Upper lobe of left lung (tissue), 4 donors: Measurements from ENCODE around the gene KRT34.

ENCODE experiments used
- CTCF ChIP-seq, 6 experiments: fragments of 450-650 bp in 4 of 6; fragments of 200-600 bp in 2 of 6; sonication (generic) in 2 of 6; IDR thresholded peaks; one replicate each; pipeline ENCODE4 v1.5.1; 2016 to 2019; ENCODE audit warnings: antibody characterized with exemption in 6 of 6
- EP300 ChIP-seq, 4 donors: sonication (generic); formaldehyde crosslinking; IDR thresholded peaks; one replicate each; pipeline ENCODE4 v1.5.1; 2017; ENCODE audit warnings: antibody characterized with exemption in 4 of 4, control low read depth in 2 of 4
- POLR2A ChIP-seq, 4 donors: fragments of 450-650 bp; IDR thresholded peaks; one replicate each; pipeline ENCODE4 v1.5.1; 2016 to 2017; ENCODE audit warnings: antibody characterized with exemption in 4 of 4, mild to moderate bottlenecking in 2 of 4
- POLR2AphosphoS5 ChIP-seq, 2 donors: sonication (generic); formaldehyde crosslinking; IDR thresholded peaks; one replicate each; pipeline ENCODE4 v1.5.1; 2017; ENCODE audit warnings: antibody characterized with exemption in 2 of 2

GRCh38 chr17:41367426-41368075 is 14.6 kb downstream of the KRT34 start:
- TF ChIP-seq POLR2A (IDR thresholded peaks at IDR 0.05) (no peak), CTCF (IDR thresholded peaks at IDR 0.05) (no peak), POLR2AphosphoS5 (IDR thresholded peaks at IDR 0.05) (no peak), EP300 (IDR thresholded peaks at IDR 0.05) (no peak)
